HEK293T (cell line): Measurements from ENCODE around the gene SALL1.

Experiments
- CTCF ChIA-PET: fragments of 350-600 bp; formaldehyde crosslinking; extraction: SDS; loops from one replicate; lab custom pipeline; 2021; ENCODE audit warnings: antibody characterized with exemption, inconsistent platforms; lab: Yijun Ruan, JAX
- POLR2A ChIA-PET: fragments of 350-600 bp; formaldehyde crosslinking; extraction: SDS; loops from one replicate; lab custom pipeline; 2020; ENCODE audit warnings: antibody characterized with exemption, inconsistent platforms; lab: Yijun Ruan, JAX
- DNase-seq: peaks from one replicate; pipeline ENCODE4 v3.0.0; 2012; ENCODE audit warnings: mixed read lengths; ENCODE audit errors: extremely low spot score
- ARNT ChIP-seq: fragments of 450-650 bp; IDR thresholded peaks from 2 replicates; pipeline ENCODE4 v1.6.1; 2017; ENCODE audit warnings: mild to moderate bottlenecking
- BHLHE40 ChIP-seq: fragments of 450-650 bp; IDR thresholded peaks from 2 replicates; pipeline ENCODE4 v1.6.1; 2016; ENCODE audit warnings: mild to moderate bottlenecking, moderate library complexity, borderline replicate concordance
- CTBP1 ChIP-seq: fragments of 450-650 bp; IDR thresholded peaks from 2 replicates; pipeline ENCODE4 v1.6.1; 2016; ENCODE audit warnings: borderline replicate concordance
- ELF4 ChIP-seq: fragments of 450-650 bp; IDR thresholded peaks from 2 replicates; pipeline ENCODE4 v1.6.1; 2017; ENCODE audit warnings: antibody characterized with exemption
- FOXA1 ChIP-seq: fragments of 450-650 bp; IDR thresholded peaks from 2 replicates; pipeline ENCODE4 v1.6.1; 2016; ENCODE audit warnings: mild to moderate bottlenecking
- FOXK2 ChIP-seq: fragments of 450-650 bp; IDR thresholded peaks from 2 replicates; pipeline ENCODE4 v1.6.1; 2016; ENCODE audit warnings: mild to moderate bottlenecking
- FOXM1 ChIP-seq: fragments of 450-650 bp; IDR thresholded peaks from 2 replicates; pipeline ENCODE4 v1.6.1; 2017; ENCODE audit warnings: mild to moderate bottlenecking, borderline replicate concordance
- HDGF ChIP-seq: fragments of 450-650 bp; IDR thresholded peaks from 2 replicates; pipeline ENCODE4 v1.6.1; 2017; ENCODE audit warnings: antibody characterized with exemption, borderline replicate concordance
- L3MBTL2 ChIP-seq: fragments of 450-650 bp; conservative IDR thresholded peaks from 2 replicates; pipeline ENCODE4 v1.6.1; 2016; ENCODE audit warnings: mild to moderate bottlenecking
- LEF1 ChIP-seq: fragments of 450-650 bp; IDR thresholded peaks from 2 replicates; pipeline ENCODE4 v1.6.1; 2017; ENCODE audit warnings: mild to moderate bottlenecking, borderline replicate concordance
- NFRKB ChIP-seq: fragments of 450-650 bp; IDR thresholded peaks from 2 replicates; pipeline ENCODE4 v1.6.1; 2016; ENCODE audit warnings: mild to moderate bottlenecking, moderate library complexity
- SP1 ChIP-seq: fragments of 450-650 bp; IDR thresholded peaks from 2 replicates; pipeline ENCODE4 v1.6.1; 2017
- SUZ12 ChIP-seq: fragments of 450-650 bp; IDR thresholded peaks from 2 replicates; pipeline ENCODE4 v1.6.1; 2016; ENCODE audit warnings: mild to moderate bottlenecking
- TARDBP ChIP-seq: fragments of 450-650 bp; IDR thresholded peaks from 2 replicates; pipeline ENCODE4 v1.6.1; 2016
- ZNF384 ChIP-seq: fragments of 450-650 bp; IDR thresholded peaks from 2 replicates; pipeline ENCODE4 v1.6.1; 2016
- TF ChIP-seq, protein P1 (sequence below): fragments of 450-650 bp; IDR thresholded peaks from 2 replicates; pipeline ENCODE4 v1.6.1; 2016

Gene SALL1

GRCh38 chr16:51150165-51150887 lies 744 bp downstream of the SALL1 start:
- POLR2A ChIA-PET: no interaction called here
- TF ChIP-seq SUZ12 (no peak), HDGF (no peak), FOXM1 (no peak), SP1 (no peak), L3MBTL2 (no peak), FOXA1 (no peak), NFRKB (no peak), LEF1 (no peak), FOXK2 (no peak), BHLHE40 (no peak)
- TF ChIP-seq, protein P1, sequence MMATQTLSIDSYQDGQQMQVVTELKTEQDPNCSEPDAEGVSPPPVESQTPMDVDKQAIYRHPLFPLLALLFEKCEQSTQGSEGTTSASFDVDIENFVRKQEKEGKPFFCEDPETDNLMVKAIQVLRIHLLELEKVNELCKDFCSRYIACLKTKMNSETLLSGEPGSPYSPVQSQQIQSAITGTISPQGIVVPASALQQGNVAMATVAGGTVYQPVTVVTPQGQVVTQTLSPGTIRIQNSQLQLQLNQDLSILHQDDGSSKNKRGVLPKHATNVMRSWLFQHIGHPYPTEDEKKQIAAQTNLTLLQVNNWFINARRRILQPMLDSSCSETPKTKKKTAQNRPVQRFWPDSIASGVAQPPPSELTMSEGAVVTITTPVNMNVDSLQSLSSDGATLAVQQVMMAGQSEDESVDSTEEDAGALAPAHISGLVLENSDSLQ: no peak
- CTCF ChIA-PET: no interaction called here
- no peak for DNase-seq

- ChIA-PET POLR2A (no interaction called here), CTCF (no interaction called here)
- no peak for DNase-seq
- no peak for TF ChIP-seq ELF4
- TF ChIP-seq FOXM1: no peak
- TF ChIP-seq, protein P1: no peak
- TF ChIP-seq L3MBTL2: no peak
- no peak for TF ChIP-seq HDGF
- TF ChIP-seq SP1: no peak
- no peak for TF ChIP-seq ARNT
- no peak for TF ChIP-seq FOXK2
- no peak for TF ChIP-seq FOXA1
- TF ChIP-seq LEF1: no peak
- TF ChIP-seq ZNF384: no peak
- TF ChIP-seq SUZ12: no peak
- TF ChIP-seq CTBP1: no peak
- TF ChIP-seq BHLHE40: no peak
- TF ChIP-seq NFRKB: no peak
- no peak for TF ChIP-seq TARDBP
These were observed 1.3 kb downstream of the SALL1 start for GRCh38 chr16:51149721-51150164.

DNA sequence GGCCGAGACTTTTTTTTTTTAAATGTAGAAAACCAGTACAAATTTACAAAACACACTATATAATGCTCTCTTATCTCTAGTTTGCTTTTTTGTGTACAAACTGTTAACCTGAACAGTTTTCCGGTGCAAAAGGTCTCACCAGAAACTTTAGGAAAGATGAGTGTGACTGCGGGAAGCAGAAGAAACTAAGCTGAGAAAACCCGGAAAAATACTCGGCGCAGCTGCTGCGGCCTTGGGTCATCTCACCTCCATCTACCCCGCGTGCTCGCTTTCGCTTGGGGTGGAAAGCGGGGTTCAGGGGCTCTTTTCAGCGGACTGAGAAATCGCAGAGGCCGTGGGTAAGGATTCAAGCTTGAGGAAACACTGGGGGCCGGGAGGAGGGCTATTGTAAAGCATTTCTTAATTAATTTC lies 1.8 kb downstream of the SALL1 start:
- CTCF ChIA-PET: no interaction called here
- POLR2A ChIA-PET: no interaction called here
- no peak for DNase-seq
- TF ChIP-seq SUZ12 (no peak), BHLHE40 (no peak), HDGF (no peak), FOXM1 (no peak), TARDBP (no peak), NFRKB (no peak), SP1 (no peak), LEF1 (no peak), ZNF384 (no peak), FOXK2 (no peak), ELF4 (no peak), CTBP1 (no peak), L3MBTL2 (no peak), FOXA1 (no peak)
- TF ChIP-seq, protein P1: no peak

GRCh38 chr16:51148678-51149228 lies 2.3 kb downstream of the SALL1 start:
- TF ChIP-seq LEF1 (no peak), FOXA1 (no peak), ELF4 (no peak), TARDBP (no peak), SUZ12 (no peak), ZNF384 (no peak), SP1 (no peak), FOXK2 (no peak), NFRKB (no peak), HDGF (no peak), FOXM1 (no peak), ARNT (no peak), BHLHE40 (no peak), CTBP1 (no peak), L3MBTL2 (no peak)
- TF ChIP-seq, protein P1: no peak
- POLR2A ChIA-PET: no interaction called here
- CTCF ChIA-PET: interaction anchor here (0.6 kb wide), 1 partner anchor 389 kb away, joined by 5 read pairs; no protein-coding TSS in a partner anchor
- no peak for DNase-seq

DNA sequence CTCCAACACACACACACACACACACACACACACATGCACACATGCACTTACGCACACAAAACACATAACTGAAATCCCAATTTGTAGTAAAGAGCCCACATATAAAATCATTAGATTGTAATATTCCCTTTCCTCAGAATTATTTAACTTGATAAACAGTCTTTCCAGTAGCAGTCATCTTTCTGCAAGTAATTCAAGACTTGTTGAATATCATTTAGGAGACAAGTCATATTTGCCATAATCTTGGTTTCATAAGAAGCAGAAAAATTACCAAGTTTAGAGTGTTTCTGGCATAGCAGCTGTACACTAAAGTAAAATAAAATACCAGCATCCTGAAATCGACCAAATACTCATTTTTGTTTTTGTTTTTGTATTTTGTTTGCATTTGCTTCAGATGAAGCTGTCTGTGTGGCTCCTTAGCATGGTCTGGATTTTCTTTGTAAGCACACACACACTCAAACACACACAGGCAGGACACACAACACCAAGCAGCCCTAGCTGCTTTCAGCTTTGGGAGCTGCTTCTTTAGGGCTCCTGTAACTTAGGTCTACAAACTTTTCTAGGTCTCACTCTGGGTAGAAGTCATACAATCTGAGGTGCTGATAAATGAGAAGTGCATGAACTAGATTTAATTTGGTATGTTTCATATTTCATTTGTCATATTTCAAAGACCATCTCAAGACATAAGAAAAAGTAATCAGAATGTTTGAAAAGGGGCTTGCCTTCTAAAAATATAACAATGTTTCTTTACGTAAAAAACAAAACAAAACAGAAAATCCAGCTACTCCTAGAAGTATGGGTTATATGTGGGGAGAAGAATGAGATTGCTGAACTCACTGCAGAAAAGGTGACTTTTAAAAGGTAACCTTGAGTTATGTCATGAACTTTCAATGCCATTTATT lies 3.0 kb downstream of the SALL1 start:
- POLR2A ChIA-PET: no interaction called here
- CTCF ChIA-PET: interaction anchor here (0.6 kb wide), 1 partner anchor 390 kb away, joined by 5 read pairs; no protein-coding TSS in a partner anchor
- TF ChIP-seq ELF4: no peak
- no peak for TF ChIP-seq FOXA1
- no peak for TF ChIP-seq CTBP1
- TF ChIP-seq L3MBTL2: no peak
- TF ChIP-seq FOXK2: no peak
- no peak for TF ChIP-seq BHLHE40
- no peak for TF ChIP-seq SUZ12
- TF ChIP-seq ZNF384: no peak
- TF ChIP-seq, protein P1: no peak
- no peak for DNase-seq
